ENCODE results near the gene CD300LF.

CD300LF gene

DNA sequence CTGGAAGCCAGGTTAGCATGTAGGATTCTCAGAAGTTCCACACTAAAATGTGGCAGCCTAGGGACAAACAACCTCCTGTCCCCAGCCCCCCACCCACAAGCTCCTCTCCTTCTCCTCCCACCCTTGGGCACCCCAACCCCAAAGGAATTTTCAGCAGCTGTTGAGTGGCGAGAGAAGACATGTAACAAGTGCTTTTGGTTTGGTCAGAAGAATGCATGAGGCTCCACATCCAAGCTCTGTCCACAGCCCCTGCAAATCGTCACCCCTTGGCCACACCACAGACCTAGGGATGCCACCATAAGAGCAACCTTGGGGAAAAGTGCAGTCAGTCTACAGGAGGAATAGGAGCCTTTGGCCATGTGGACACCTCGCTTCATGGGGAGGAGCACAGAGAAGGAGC is 12.4 kb upstream of the CD300LF start:
- no peak overlapping the region for H3K27ac Mint-ChIP-seq
- peaks cover 2% of the 10 kb centered on the region for H3K4me1 Mint-ChIP-seq
- no peak overlapping the region for H3K4me3 Mint-ChIP-seq
- no peaks in the 10 kb centered on the region for H3K27me3 Mint-ChIP-seq
- ATAC-seq = no peak
- no peak for DNase-seq
- no peaks in the 10 kb centered on the region for H3K9me3 Mint-ChIP-seq

DNA sequence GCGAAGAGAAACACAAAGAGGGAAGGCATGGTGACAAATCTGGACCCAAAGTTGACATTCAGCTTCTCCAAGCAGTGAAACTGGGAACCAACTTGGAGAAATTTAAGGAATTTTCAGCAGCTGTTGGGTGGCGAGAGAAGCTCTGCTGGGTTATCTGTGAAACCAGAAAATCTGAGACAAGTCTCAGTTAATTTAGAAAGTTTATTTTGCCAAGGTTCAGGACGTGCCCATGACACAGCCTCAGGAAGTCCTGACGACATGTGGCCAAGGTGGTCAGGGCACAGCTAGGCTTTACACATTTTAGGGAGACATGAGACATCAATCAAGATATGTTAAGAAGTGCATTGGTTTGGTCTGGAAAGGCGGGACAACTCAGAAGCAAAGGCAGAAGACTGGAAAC is 11.2 kb upstream of the CD300LF start:
- Mint-ChIP-seq H3K27me3 (no peaks in the 10 kb centered on the region), H3K27ac (no peak overlapping the region), H3K4me1 (no peaks in the 10 kb centered on the region), H3K4me3 (no peak overlapping the region), H3K9me3 (no peaks in the 10 kb centered on the region)
- ATAC-seq = no peak
- no peak for DNase-seq

DNA sequence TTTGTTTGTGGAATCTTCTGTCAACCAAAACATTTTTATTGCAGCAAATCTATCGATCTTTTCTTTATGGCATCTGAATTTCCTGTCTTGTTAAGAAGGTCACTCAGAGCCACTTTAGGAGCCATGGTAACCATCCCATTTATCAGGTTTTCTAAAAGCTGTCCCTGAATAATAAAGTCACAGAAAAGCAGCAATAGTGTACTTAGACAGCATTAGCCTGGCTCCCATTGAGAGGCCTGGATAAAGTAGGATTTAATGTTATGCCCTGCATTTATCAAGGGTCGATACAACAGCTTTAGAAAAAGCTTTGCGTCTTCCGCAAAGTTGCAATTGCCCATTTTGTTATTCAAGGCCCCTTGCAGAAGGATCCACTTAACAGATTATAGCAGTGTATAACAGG is 10.1 kb upstream of the CD300LF start:
- ATAC-seq = no peak

DNA sequence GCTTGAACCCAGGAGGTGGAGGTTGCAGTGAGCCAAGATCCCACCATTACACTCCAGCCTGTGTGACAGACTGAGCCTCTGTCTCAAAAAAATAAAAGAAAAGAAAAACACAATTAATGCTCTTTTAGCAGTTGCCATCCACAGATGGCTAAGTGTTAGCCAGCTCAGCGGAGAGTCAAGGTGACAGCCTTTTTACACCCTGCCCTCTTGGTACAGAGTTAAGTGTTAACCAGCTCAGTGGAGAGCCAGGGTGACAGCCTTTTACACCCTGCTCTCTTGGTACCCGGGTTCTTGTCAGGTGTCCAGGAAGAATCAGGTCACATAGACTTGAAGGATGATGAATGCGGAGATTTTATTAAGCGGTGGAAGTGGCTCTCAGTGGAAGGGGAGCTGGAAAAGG is 7.8 kb upstream of the CD300LF start:
- no peak for ATAC-seq
- no peak overlapping the region for H3K27ac Mint-ChIP-seq
- H3K4me3 Mint-ChIP-seq = no peak overlapping the region
- no peaks in the 10 kb centered on the region for H3K27me3 Mint-ChIP-seq
- H3K9me3 Mint-ChIP-seq = no peaks in the 10 kb centered on the region
- no peak for DNase-seq
- no peaks in the 10 kb centered on the region for H3K4me1 Mint-ChIP-seq

More for the DNA sequence above, 10.1 kb upstream of the CD300LF start:
- Mint-ChIP-seq H3K9me3 (no peaks in the 10 kb centered on the region), H3K27ac (no peak overlapping the region), H3K4me1 (no peaks in the 10 kb centered on the region), H3K27me3 (no peaks in the 10 kb centered on the region), H3K4me3 (no peak overlapping the region)
- DNase-seq = no peak

DNA sequence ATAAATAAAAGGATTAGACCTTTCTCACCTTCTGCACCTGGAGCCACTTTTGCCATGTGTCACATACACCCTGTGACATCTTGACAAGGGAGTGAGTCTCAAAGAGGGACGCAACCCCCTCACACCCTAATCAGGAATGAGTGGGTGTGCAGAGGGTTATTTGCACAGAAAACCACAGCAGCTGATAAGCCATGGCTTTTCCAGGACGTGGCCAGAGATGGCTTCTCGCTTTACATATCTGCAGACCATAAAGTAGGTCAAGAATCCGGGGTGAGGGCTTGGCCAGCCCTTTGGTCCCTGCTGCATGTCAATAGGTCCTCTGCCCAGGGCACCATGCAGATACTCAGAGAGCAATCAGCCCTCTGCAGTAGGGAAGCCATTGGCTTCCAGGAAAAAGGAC is 2.4 kb upstream of the CD300LF start:
- no peak for DNase-seq
- Mint-ChIP-seq H3K27me3 (peaks cover 30% of the 10 kb centered on the region), H3K9me3 (no peaks in the 10 kb centered on the region), H3K4me3 (no peak overlapping the region), H3K4me1 (peaks cover 10% of the 10 kb centered on the region), H3K27ac (no peak overlapping the region)
- no peak for ATAC-seq

DNA sequence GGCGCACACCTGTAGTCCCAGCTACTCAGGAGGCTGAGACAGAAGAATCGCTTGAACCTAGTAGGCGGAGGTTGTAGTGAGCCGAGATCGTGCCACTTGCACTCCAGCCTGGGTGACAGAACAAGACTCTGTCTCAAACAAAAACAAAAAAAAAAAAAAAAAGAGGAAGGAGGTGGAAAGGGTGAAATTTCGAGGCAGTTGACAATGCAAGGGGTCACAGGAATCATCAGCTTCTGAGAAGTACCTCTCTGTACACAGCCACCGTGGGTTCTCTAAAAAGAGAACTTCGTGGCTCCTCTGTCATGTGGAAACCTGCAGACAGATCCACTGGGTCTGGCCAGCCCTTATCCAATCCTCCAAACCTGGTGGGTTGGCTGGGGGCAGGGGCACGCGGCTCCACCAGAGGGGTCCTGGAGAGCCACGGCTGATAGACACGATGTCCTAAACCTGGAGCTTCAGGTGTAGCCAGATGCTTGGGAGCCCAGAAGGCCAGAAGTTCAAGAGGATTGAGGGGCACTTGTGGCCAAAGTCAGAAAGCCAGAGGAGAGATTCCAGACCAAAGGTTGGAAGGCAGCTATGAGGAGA is 540 bp upstream of the CD300LF start:
- Mint-ChIP-seq H3K4me3 (no peak overlapping the region), H3K9me3 (no peaks in the 10 kb centered on the region), H3K4me1 (peaks cover 10% of the 10 kb centered on the region), H3K27ac (no peak overlapping the region), H3K27me3 (peaks cover 30% of the 10 kb centered on the region)
- no peak for DNase-seq
- no peak for ATAC-seq

DNA sequence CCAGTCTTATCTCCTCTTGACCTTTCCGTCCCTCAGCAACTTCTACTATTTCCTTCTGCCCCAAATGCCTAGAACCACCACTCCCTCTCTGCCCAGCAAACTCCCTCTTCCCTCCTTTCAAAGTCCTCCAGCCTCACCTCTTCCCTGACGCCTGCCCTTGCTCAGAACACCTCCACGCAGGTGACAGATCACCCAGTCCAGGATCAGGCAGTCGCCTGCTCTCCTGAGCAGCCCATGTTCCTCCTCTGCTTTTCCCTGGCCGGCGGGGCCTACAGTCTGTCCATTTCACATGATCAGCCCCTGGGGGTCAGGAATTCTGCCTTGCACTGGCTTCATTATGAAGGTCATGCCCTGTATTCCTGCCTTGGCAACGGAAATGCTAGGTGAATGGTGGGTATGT is 422 bp downstream of the CD300LF start:
- no peak for ATAC-seq
- Mint-ChIP-seq H3K27ac (peak overlapping the region in 1 of 2 donors; percentile 55), H3K27me3 (peaks cover 30% of the 10 kb centered on the region), H3K4me3 (no peak overlapping the region), H3K9me3 (no peaks in the 10 kb centered on the region), H3K4me1 (peaks cover 10% of the 10 kb centered on the region)
- DNase-seq = no peak

DNA sequence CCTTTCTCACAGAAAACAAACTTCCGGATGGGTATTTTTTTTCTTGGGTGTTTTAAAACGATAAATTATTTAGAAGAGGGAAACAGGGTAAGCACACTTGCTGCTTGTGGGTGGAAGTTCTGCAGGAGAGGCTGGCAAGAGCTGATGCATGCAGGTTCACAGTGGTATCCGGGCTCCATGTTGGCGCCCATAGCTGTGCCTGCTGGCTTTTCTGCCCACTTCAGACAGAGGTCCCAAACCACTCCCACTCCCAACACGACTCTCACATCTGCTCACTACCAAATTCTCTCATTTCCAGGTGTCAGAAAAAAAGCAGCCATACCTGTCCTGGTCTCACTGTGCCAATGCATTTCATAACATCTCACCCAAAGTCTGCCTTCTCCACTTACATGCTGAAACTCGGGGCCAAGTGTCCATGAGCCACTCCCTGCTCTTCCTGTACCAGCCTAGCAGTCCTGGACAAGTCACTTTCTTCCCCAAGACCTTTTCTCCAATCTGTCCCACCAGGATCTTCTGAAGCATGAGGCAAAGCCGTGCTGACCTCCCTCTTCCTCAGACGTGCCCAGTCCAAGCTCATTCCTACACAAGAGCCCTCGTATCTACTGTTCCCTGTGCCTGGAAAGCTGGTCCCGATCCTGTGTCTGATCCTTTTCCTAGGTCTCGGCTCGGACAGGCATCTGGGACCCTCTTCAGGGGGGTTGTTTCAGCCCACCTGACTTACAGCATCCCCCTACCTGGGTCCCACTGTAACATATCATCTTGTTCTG is 1.5 kb downstream of the CD300LF start:
- H3K27ac Mint-ChIP-seq = no peak overlapping the region
- no peak overlapping the region for H3K4me3 Mint-ChIP-seq
- H3K4me1 Mint-ChIP-seq = peaks cover 10% of the 10 kb centered on the region
- H3K27me3 Mint-ChIP-seq = peaks cover 30% of the 10 kb centered on the region
- ATAC-seq (no peak), DNase-seq (no peak)
- H3K9me3 Mint-ChIP-seq = no peaks in the 10 kb centered on the region

DNA sequence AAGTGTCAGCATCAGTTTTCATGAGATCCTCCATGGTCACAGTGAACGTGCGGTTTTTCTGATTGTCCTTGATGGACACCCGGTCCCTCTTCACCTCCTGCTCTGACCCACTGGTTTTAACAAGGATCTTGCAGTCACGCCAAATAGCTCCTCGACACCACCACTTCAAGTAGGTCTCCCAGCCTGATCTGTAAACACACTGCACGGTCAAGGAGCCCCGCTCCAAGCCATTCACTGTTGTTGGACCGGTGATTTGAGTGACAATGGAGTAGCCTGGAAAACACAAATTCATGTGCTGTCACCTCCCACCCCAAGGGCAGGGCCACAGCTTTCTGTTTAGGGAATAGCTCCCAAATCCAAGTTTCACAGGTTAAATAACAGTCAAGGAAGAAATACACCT is 8.2 kb downstream of the CD300LF start:
- DNase-seq (no peak), ATAC-seq (no peak)
- Mint-ChIP-seq H3K4me3 (no peak overlapping the region), H3K9me3 (no peaks in the 10 kb centered on the region), H3K27ac (no peak overlapping the region), H3K27me3 (no peaks in the 10 kb centered on the region), H3K4me1 (no peaks in the 10 kb centered on the region)

DNA sequence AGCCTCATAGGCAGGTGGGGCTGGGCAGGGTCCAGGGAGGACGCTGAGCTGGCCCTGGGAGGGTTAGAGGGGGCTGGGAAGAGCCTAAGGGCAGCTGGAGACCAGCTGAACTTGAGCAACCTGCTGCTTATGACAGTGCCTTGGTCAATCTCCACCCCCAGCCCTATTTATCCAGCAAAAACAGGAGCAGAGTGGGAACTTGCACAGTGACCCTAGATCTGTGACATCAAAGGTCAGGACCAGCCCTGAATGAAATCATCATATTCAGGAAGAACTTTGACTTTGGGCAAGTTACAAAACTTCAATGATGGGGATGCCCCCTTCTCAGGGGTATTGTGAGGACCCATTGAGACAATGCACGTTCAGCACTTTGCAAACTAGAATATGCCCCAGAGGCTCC is 9.4 kb downstream of the CD300LF start:
- H3K9me3 Mint-ChIP-seq = no peaks in the 10 kb centered on the region
- no peak overlapping the region for H3K4me3 Mint-ChIP-seq
- H3K27ac Mint-ChIP-seq = no peak overlapping the region
- H3K4me1 Mint-ChIP-seq = no peaks in the 10 kb centered on the region
- no peak for ATAC-seq
- DNase-seq = no peak
- no peaks in the 10 kb centered on the region for H3K27me3 Mint-ChIP-seq

DNA sequence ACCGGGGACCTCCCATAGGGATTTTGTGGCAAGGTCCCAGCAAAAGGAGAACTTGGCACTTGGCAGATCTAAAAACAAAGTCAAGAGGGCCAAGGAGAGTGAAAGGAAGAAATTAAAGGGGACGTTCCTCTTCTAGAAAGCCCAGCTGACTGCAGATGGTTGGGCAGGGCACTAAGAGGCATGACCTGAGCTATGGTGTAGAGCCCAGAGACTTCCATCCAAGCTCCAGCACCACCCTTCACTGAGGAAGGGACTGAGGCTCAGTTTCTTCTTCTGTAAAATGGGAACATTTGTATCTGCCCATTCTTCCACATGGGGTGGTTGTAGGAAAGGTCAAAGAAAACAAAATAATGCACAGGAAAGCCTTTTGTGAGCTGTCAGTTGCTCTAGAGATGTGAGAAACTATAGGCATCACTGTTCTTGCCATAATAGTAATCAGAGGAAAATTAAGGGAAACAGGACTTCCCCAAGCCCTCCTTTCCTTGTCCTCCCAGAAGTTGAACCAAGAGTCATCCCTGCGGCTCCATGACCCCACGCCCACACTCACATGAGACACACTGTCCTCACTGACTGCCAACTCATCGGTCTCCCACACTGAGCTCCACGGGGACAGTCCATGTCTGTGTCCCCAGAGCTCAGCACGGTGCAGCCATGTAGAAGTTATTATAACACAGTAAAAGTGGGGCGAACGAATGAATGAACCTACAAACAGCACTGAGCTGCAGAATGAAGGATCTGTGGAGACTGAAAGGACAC is 10.4 kb downstream of the CD300LF start:
- H3K27ac Mint-ChIP-seq = peak overlapping the region in 1 of 2 donors; percentile 57
- DNase-seq = no peak
- no peaks in the 10 kb centered on the region for H3K27me3 Mint-ChIP-seq
- no peak overlapping the region for H3K4me3 Mint-ChIP-seq
- no peaks in the 10 kb centered on the region for H3K4me1 Mint-ChIP-seq
- ATAC-seq = no peak
- H3K9me3 Mint-ChIP-seq = no peaks in the 10 kb centered on the region

DNA sequence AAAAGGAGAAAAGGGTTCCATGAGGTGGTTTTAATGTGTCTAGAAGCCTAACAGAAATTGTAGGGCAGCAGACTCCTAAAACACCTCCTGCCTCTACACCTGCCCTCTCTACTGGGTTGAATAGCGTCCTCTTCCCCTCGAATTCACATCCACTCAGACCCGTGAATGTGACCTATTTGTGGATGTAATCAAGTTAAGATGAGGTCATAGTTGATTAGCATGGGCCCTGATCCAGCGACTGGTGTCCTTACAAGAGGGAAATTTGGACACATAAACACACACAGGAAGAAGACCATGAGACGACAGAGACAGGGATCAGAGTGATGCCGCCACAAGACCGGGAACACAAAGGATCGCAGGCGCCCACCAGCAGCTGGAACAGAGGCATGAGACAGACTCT is 13.5 kb downstream of the CD300LF start:
- Mint-ChIP-seq H3K27me3 (no peaks in the 10 kb centered on the region), H3K4me3 (no peak overlapping the region), H3K4me1 (no peaks in the 10 kb centered on the region), H3K27ac (no peak overlapping the region), H3K9me3 (no peaks in the 10 kb centered on the region)
- DNase-seq (no peak), ATAC-seq (no peak)

DNA sequence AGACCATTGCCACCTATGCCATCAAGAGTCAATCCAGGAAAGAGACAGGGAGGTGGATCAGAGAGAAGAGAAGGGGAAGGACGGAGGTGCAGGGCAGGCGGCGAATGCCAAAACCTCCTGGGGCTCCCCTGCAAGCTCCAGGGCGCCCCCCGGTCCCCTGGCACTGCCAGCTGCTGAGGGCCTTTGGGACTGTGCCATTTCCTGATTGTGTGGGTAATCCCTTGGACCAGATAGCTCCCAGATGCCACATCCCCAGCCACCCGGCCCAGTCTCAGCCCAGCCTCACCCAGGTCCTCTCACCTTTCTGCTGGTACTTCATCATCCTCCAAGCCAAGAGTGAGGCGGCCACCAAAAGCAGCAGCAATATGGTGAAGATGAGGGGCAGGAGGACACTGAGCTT is 14.7 kb downstream of the CD300LF start:
- Mint-ChIP-seq H3K27ac (no peak overlapping the region), H3K9me3 (no peaks in the 10 kb centered on the region), H3K4me1 (no peaks in the 10 kb centered on the region), H3K4me3 (no peak overlapping the region), H3K27me3 (peaks cover 6% of the 10 kb centered on the region)
- no peak for DNase-seq
- no peak for ATAC-seq

DNA sequence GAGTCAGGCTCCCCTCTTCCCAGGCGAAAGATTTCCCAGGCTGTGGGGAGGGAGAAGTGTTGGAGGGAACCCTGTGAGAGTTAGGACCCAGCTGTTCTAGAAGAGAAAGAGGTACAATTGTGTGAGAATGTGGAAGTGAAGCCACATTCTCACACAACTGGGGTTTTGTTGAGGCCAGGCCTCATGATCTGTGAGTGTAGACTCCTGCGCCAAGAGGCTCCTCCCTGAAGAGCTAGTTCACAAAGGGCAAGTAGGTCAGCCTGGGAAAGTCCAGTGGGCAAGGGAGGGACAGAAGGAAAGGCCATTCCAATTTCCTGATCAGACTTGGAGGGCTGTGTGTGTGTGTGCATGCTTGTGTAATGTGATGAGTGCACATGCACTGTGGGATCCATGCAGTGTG is 15.2 kb downstream of the CD300LF start:
- ATAC-seq = no peak
- Mint-ChIP-seq H3K27ac (no peak overlapping the region), H3K4me1 (no peaks in the 10 kb centered on the region), H3K9me3 (no peaks in the 10 kb centered on the region), H3K27me3 (peaks cover 12% of the 10 kb centered on the region), H3K4me3 (no peak overlapping the region)
- no peak for DNase-seq

DNA sequence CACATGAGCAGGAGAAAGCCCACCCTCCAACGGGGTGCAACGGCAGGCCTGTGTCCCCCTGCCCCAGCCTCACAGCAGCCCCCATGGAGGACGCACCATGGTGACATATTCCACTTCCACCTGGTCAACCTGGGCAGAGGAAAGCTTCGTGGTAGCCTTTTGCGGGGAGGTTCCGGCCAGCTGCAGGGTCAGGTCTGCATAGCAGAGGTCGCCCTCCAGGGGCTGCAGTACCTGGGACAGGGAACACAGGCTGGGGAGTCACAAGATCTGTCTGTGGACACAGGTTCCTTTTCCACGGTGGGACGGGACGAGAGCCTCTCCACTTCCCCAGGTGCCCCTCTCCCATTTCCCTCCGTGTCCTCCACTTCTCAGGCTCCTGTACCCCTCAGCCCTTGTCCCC is 17.1 kb downstream of the CD300LF start:
- Mint-ChIP-seq H3K9me3 (no peaks in the 10 kb centered on the region), H3K27ac (no peak overlapping the region), H3K27me3 (peaks cover 17% of the 10 kb centered on the region), H3K4me1 (no peaks in the 10 kb centered on the region), H3K4me3 (no peak overlapping the region)
- DNase-seq (no peak), ATAC-seq (no peak)

DNA sequence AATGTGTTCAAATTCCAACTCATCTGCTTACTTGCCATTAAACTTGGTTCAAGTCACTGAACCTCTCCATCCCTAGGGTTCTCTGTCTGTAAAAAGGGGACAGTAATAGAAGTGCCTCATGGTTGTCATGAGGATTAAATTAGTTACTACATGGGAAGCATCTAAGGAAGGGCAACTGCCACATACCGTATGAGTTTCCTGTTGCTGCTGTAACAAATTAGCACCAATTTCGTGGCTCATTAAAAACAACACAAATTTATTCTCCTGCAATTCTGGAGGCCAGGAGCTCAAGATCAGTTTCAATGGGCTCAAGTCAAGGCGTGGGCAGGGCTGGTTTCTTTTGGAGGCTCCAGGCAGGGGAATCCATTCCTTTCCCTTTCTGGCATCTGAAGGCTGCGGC is 18.6 kb downstream of the CD300LF start:
- no peak for ATAC-seq
- H3K4me3 Mint-ChIP-seq = no peak overlapping the region
- H3K27ac Mint-ChIP-seq = no peak overlapping the region

More for the DNA sequence above, 18.6 kb downstream of the CD300LF start:
- Mint-ChIP-seq H3K9me3 (no peaks in the 10 kb centered on the region), H3K4me1 (peaks cover 3% of the 10 kb centered on the region), H3K27me3 (peaks cover 17% of the 10 kb centered on the region)
- no peak for DNase-seq
